Measurements from ENCODE around the gene TMEFF2. TPM values are rescaled to one million over a fixed set of nuclear protein-coding genes. Genes with fewer than 3 reads are reported as not detected.

The TMEFF2 gene
- total and polyA plus RNA-seq, 12 donors: 0.16 to 2.7 (median 0.58) TPM; not detected in 2

GRCh38 chr2:192000196-192000980 is 194.3 kb downstream of the TMEFF2 start:
- TF ChIP-seq POLR2A (IDR thresholded peaks at IDR 0.05) (no peak), CTCF (IDR thresholded peaks at IDR 0.05) (no peak)

GRCh38 chr2:191999101-191999841 is 195.5 kb downstream of the TMEFF2 start:
- no peaks in the 10 kb centered on the region for H3K9me3 ChIP-seq (replicated peaks in 1 of 3)
- TF ChIP-seq CTCF (IDR thresholded peaks at IDR 0.05): no peak
- H3K4me3 ChIP-seq: no peak overlapping the region
- no peak for DNase-seq
- no peaks in the 10 kb centered on the region for H3K4me1 ChIP-seq (replicated peaks in 1 of 2)
- 64 to 84% (median 75%) methylated on average over 4 of the region's 4 CpGs for WGBS, 4 donors
- no peak overlapping the region for H3K27ac ChIP-seq
- no peaks in the 10 kb centered on the region for H3K36me3 ChIP-seq (replicated peaks in 1 of 2)
- no peaks in the 10 kb centered on the region for H3K27me3 ChIP-seq
- intact Hi-C loops (cut with DNase I): no loop called here

More at GRCh38 chr2:192000196-192000980, 194.3 kb downstream of the TMEFF2 start:
- Histone ChIP-seq H3K4me1 (replicated peaks in 1 of 2) (no peaks in the 10 kb centered on the region), H3K27ac (no peak overlapping the region), H3K9me3 (replicated peaks in 1 of 3) (no peaks in the 10 kb centered on the region), H3K36me3 (replicated peaks in 1 of 2) (no peaks in the 10 kb centered on the region), H3K27me3 (no peaks in the 10 kb centered on the region), H3K4me3 (no peak overlapping the region)
- no peak for DNase-seq
- intact Hi-C loops (cut with DNase I): no loop called here
- WGBS, 4 donors: 92 to 100% (median 97%) methylated on average over 1 of the region's 1 CpG

GRCh38 chr2:191995285-191995684 is 199.4 kb downstream of the TMEFF2 start:
- TF ChIP-seq POLR2A (IDR thresholded peaks at IDR 0.05): no peak
- H3K9me3 ChIP-seq (replicated peaks in 1 of 3): no peaks in the 10 kb centered on the region
- H3K27me3 ChIP-seq: no peaks in the 10 kb centered on the region
- no peak for DNase-seq
- H3K36me3 ChIP-seq (replicated peaks in 1 of 2): no peaks in the 10 kb centered on the region
- intact Hi-C loops (cut with DNase I): no loop called here
- no peak overlapping the region for H3K27ac ChIP-seq
- no peaks in the 10 kb centered on the region for H3K4me1 ChIP-seq (replicated peaks in 1 of 2)
- 52 to 70% (median 68%) methylated on average over 2 of the region's 2 CpGs for WGBS, 4 donors
- H3K4me3 ChIP-seq: no peak overlapping the region

GRCh38 chr2:191994749-191995148 is 200.0 kb downstream of the TMEFF2 start:
- WGBS, 4 donors: 61 to 81% (median 74%) methylated on average over 2 of the region's 2 CpGs
- Histone ChIP-seq H3K4me1 (replicated peaks in 1 of 2) (no peaks in the 10 kb centered on the region), H3K27ac (no peak overlapping the region), H3K27me3 (no peaks in the 10 kb centered on the region), H3K9me3 (replicated peaks in 1 of 3) (no peaks in the 10 kb centered on the region), H3K4me3 (no peak overlapping the region), H3K36me3 (replicated peaks in 1 of 2) (no peaks in the 10 kb centered on the region)
- DNase-seq: no peak
- intact Hi-C loops (cut with DNase I): no loop called here
- TF ChIP-seq CTCF (IDR thresholded peaks at IDR 0.05) (no peak), POLR2A (IDR thresholded peaks at IDR 0.05) (no peak)
